ENCODE results near the gene GUCY1A2. TPM values are rescaled to one million over a fixed set of nuclear protein-coding genes. Genes with fewer than 3 reads are reported as not detected.
"Not testable (repeated sequence)": the region's sequence is repeated elsewhere in the genome, so short reads cannot be mapped to it uniquely, and the experiment has no call there.

The GUCY1A2 gene
- total RNA-seq, 1 donor from 2014 or later: 11.0 TPM

GRCh38 chr11:106856566-106856965 is 161.7 kb downstream of the GUCY1A2 start:
- DNase-seq (ENCODE audit: low spot score): no peak
- intact Hi-C loops (cut with DNase I): no loop called here

- intact Hi-C loops (cut with DNase I): no loop called here
- peak; percentile 39 for DNase-seq (ENCODE audit: low spot score)
Observed at GRCh38 chr11:106854429-106854828, 163.8 kb downstream of the GUCY1A2 start.

- DNase-seq (ENCODE audit: low spot score): no peak
- intact Hi-C loops (cut with DNase I): no loop called here
Observed at GRCh38 chr11:106853850-106854401, 164.3 kb downstream of the GUCY1A2 start.

- intact Hi-C loops (cut with DNase I): no loop called here
- DNase-seq (ENCODE audit: low spot score): no peak
Observed at GRCh38 chr11:106852779-106853178, 165.5 kb downstream of the GUCY1A2 start.

GRCh38 chr11:106848526-106848925 is 169.8 kb downstream of the GUCY1A2 start:
- DNase-seq (ENCODE audit: low spot score): no peak
- intact Hi-C loops (cut with DNase I): no loop called here

GRCh38 chr11:106842134-106842533 is 176.1 kb downstream of the GUCY1A2 start:
- intact Hi-C loops (cut with DNase I): no loop called here
- no peak for DNase-seq (ENCODE audit: low spot score)

- intact Hi-C loops (cut with DNase I): no loop called here
- DNase-seq (ENCODE audit: low spot score): no peak
Observed at GRCh38 chr11:106840947-106841346, 177.3 kb downstream of the GUCY1A2 start.

- intact Hi-C loops (cut with DNase I): no loop called here
- DNase-seq (ENCODE audit: low spot score): no peak
Observed at GRCh38 chr11:106840146-106840545, 178.1 kb downstream of the GUCY1A2 start.

DNA sequence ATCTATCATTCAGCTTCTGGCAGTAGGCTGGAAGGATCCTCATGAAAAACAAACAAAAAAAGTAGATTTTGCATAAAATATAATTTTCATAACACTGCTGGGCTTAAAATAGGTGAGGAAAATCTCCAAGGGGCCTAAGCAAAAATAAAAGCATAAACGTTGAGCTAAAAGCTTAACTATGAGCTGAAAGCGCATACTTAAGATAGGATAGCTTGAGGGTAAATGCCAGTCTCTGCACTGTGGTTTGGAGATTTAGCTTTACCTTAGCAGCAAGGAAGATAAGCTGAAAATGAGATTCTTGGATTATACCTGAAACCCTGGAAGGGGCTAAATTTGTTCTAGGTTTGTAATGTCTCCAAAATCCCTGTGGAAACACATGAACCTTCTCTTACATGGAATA is 183.7 kb downstream of the GUCY1A2 start:
- intact Hi-C loops (cut with DNase I): no loop called here
- no peak for DNase-seq (ENCODE audit: low spot score)

GRCh38 chr11:106828976-106829375 is 189.3 kb downstream of the GUCY1A2 start:
- intact Hi-C loops (cut with DNase I): no loop called here
- no peak for DNase-seq (ENCODE audit: low spot score)

DNA sequence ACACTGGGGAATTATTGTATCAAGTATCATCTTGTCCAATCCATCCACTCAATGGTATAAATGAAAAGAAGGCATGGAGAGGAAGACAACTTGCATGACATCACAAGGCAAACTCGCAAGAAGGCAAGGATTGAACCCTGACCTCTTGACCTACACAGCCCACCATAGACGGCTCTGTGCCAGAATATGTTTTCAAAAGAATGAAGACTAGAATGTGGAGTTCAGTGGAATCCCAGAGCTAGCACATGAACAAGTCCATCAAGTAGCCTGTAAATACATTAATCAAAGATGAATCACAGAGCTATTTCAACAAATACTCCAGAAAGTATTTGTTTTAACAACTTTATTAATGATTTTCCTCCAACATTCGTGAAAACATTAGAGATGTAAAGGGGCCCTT is 189.7 kb downstream of the GUCY1A2 start:
- DNase-seq (ENCODE audit: low spot score): no peak
- intact Hi-C loops (cut with DNase I): no loop called here

GRCh38 chr11:106827687-106828086 is 190.6 kb downstream of the GUCY1A2 start:
- DNase-seq (ENCODE audit: low spot score): no peak
- intact Hi-C loops (cut with DNase I): no loop called here

DNA sequence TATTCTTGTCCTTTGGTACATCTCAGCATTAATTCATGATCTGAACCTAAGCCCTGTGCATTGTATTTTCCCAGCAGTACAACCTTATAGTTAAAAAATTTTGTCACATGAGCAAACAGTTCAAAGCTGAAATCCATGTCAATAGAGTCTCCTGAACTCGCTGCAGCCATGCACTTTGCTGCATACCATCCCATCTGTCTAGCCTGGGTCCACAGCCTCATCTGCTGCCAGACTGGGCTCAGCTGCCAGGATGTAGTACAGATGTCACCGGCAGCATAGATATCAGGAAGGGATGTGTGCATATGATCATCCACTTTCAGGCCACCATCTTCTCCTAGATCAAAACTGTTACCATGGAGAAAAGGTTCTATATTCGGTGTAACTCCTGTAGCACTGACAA is 191.7 kb downstream of the GUCY1A2 start:
- DNase-seq (ENCODE audit: low spot score); intact Hi-C loops (cut with DNase I): not testable (repeated sequence)

DNA sequence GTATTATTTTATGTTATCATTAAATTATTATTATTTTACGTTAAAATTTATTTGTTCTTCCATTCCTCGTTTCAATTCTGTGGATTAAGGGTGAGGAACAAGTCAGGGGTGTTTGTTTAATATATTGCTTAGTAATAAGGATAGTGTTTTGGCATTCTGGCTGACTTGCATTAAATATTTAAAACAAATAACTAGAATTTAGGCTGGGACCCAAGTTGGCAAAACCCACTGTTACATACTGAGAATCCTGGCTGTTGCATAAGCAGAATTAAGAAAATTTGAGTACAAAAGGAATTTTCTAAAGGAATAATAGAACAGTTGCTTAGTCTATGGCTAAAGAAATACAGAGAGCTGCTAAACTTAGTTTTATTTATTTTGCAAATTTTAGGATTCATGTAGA is 196.4 kb downstream of the GUCY1A2 start:
- DNase-seq (ENCODE audit: low spot score): no peak
- intact Hi-C loops (cut with DNase I): no loop called here

- intact Hi-C loops (cut with DNase I): no loop called here
Observed at GRCh38 chr11:106821291-106821690, 197.0 kb downstream of the GUCY1A2 start.

DNA sequence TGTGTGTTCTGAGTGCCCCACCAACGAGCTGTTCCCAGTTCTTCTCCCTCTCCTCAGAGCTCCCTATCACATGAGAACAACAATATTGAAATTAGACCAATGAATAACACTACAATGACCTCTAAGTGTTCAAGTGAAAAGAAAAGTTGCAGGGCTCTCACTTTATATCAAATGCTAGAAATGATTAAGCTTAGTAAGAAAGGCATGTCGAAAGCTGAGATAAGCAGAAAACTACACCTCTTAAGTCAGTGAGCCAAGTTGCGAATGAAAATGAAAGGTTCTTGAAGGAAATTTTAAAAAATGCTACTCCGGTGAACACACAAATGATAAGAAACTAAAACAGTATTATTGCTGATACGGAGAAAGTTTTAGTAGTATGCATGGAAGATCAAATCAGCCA is 199.8 kb downstream of the GUCY1A2 start:
- intact Hi-C loops (cut with DNase I): no loop called here

More at GRCh38 chr11:106821291-106821690, 197.0 kb downstream of the GUCY1A2 start:
- DNase-seq (ENCODE audit: low spot score): no peak

GRCh38 chr11:106815209-106815608 is 203.1 kb downstream of the GUCY1A2 start:
- DNase-seq (ENCODE audit: low spot score): no peak
- intact Hi-C loops (cut with DNase I): no loop called here

More for the DNA sequence above, 199.8 kb downstream of the GUCY1A2 start:
- DNase-seq (ENCODE audit: low spot score): no peak

DNA sequence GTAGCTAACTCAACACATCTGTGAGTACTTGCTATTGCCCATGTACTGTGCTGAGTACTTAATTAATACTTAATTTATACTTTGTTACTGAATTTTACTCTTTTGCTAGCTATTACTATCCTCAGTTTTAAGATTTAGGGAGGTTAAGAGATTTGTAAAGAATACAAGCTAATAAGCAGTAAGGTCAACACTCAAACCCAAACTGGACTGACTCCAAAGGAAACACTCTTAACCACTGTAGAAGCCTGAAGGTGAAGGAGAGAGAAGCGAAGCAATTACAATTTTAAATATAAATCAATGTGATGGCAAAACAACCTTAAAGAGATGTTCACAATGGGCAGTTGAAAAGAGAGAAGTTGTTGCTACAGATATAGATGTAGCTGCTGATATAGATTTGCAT is 204.5 kb downstream of the GUCY1A2 start:
- intact Hi-C loops (cut with DNase I): no loop called here
- DNase-seq (ENCODE audit: low spot score): no peak

DNA sequence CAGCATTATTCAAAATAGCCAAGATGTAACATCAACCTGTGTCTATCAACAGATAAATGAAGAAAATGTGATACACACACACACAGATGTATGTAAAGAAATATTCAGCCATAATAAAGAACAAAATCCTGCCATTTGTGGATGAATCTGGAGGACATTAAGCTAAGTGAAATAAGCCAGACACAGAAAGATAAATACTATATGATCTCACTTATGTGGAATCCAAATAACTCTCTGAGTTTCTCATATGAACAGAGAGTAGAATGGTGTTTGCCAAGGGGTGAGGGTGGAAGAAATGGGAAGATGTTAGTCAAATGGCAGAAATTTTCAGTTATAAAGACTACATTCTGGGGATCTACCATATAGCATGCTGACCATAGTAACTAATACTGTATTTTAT is 224.2 kb downstream of the GUCY1A2 start:
- intact Hi-C loops (cut with DNase I): no loop called here

GRCh38 chr11:106789406-106789805 is 228.9 kb downstream of the GUCY1A2 start:
- no peak for DNase-seq (ENCODE audit: low spot score)
- intact Hi-C loops (cut with DNase I): no loop called here

More for the DNA sequence above, 224.2 kb downstream of the GUCY1A2 start:
- DNase-seq (ENCODE audit: low spot score): no peak

DNA sequence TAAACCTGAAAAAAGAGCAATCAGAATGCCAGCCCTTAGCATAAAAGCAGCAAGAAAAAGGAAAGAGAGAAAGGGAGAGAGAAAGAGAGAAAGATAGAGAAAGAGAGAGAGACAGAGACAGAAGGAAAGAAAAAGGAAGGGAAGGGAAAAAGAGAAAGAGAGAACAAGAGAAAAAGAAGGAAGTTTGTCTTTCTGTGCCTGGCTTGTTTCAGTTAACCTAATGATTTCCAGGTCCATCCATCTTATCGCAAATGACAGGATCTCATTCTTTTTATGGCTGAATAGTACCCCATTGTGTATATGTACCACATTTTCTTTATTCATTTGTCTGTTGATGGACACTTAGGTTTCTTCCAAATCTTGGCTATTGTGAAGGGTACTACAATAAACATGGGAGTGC is 230.8 kb downstream of the GUCY1A2 start:
- DNase-seq (ENCODE audit: low spot score): no peak
- intact Hi-C loops (cut with DNase I): no loop called here
